GM12801 (cell line): ENCODE measurements around the gene PLEKHH1.

Source experiments
- TF ChIP-seq, protein P1 (sequence below): IDR thresholded peaks from one replicate; pipeline ENCODE4 v1.5.1; 2011; ENCODE audit warnings: control low read depth; ENCODE audit not compliant: insufficient read length; ENCODE audit errors: extremely low read depth

Gene PLEKHH1

DNA sequence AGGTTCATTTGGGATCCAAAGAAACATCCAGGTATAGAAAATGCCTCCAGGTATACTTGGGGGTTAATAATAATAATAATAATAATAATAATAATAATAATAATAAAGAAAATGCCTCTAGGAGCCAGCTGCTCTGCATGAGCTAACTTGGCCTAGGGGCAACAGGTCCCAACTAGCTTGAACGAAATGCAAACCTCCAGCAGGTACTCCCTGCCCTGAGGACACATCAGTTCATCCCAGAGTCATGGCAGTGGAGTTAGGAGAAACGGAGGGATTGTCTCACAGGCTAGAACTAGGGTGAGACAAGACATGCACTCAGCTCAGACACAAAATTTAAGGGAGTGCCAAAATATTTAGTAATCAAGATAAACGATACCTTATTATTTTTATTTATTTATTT lies 32.1 kb upstream of the PLEKHH1 start:
- TF ChIP-seq, protein P1, sequence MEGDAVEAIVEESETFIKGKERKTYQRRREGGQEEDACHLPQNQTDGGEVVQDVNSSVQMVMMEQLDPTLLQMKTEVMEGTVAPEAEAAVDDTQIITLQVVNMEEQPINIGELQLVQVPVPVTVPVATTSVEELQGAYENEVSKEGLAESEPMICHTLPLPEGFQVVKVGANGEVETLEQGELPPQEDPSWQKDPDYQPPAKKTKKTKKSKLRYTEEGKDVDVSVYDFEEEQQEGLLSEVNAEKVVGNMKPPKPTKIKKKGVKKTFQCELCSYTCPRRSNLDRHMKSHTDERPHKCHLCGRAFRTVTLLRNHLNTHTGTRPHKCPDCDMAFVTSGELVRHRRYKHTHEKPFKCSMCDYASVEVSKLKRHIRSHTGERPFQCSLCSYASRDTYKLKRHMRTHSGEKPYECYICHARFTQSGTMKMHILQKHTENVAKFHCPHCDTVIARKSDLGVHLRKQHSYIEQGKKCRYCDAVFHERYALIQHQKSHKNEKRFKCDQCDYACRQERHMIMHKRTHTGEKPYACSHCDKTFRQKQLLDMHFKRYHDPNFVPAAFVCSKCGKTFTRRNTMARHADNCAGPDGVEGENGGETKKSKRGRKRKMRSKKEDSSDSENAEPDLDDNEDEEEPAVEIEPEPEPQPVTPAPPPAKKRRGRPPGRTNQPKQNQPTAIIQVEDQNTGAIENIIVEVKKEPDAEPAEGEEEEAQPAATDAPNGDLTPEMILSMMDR: no peak

DNA sequence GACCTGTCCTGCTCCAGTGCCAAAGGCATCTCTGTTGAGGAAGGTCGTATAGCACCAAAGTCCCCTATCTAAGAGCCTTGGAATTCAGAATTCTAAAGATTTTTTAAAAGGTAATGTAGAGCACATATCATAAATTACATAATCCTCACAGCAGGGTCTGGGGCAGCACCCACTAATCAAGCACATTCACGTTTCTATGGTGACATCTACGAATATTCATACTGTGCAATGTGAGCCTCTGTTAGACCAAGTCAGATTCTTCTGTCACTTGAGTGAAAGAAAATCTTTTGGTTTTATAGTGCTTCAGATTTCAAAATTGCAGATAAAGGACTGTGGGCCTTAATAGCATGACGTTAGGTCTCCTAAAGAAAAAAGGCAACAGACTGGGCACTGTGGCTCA lies 31.4 kb upstream of the PLEKHH1 start:
- TF ChIP-seq, protein P1: no peak

- TF ChIP-seq, protein P1: no peak
These were observed 30.2 kb upstream of the PLEKHH1 start for GRCh38 chr14:67502867-67503266.

DNA sequence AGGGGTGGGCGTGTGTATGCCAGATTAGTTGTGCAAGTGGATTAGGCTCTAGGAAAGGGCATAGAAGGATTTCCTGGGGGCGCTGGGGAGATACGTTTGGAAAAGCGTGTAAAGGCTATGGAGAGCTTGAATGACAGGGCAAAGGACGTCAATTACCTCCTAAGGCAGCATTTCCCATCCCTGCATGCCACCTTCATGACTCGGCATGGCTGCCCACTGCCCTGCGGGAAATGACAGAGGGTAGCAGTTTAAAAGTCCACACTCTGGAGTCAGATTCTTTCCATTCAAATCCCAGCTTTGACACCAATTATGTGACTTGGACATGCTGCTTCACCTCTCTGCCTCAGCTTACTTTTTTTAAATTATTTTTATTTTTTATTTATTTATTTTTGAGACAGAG lies 29.8 kb upstream of the PLEKHH1 start:
- TF ChIP-seq, protein P1: no peak

DNA sequence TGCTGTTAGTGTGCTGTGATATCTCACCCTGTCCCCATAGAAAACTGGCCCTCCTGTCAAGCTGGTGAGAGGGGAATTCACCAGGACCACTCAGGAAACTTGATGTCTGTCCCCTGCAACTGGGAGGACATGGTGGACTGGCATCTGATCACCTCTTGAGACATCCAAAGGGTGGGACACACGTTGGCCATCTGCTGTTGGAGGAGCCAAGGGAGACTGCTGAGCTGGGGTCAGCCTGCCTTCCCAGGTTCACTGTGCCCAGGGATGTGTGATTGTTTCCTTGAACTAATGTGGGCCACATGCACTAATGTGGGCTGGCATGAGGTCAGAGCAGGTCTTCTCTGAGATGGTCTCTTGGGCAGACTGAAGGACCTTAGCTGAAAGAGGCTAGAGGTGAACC lies 27.8 kb upstream of the PLEKHH1 start:
- TF ChIP-seq, protein P1: no peak

DNA sequence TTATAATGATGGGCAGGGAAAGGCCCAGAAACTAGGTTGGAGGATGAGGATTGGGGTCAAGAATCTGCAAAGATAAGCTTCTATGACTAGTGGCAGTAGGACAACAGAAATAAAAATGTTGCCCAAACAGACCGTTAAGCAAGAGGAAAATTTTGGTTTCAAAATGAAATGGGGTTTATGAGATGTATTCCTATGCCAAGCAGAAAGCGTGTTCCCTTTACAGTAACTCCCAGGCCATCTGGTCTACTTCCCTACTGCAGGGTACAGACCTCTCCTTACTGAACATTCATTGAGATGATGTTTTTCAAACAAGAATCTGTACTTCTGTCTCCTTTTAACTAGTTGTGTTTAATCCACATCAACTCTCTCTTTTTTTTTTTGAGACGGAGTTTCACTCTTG lies 24.1 kb upstream of the PLEKHH1 start:
- TF ChIP-seq, protein P1: no peak

DNA sequence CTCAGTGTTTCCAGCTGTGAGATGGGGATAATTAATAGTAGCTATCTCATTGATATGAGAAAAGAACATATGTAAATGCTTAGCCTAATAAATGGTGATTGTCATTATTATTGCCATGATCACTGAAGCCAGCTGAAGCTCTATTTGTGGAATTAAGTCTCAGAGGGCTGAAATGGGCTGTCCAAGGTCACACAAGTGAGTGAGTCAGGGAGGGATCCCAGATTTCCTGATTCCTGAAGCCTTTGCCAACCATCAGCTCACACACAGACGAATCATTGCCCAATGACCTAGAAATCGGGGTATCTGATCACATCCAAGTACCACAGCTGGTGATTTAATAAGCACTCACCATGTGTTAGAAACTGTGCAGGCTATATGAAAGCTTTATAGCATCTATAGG lies 23.0 kb upstream of the PLEKHH1 start:
- TF ChIP-seq, protein P1: no peak

GRCh38 chr14:67510836-67511235 lies 22.3 kb upstream of the PLEKHH1 start:
- TF ChIP-seq, protein P1: no peak
